Peyer's patch (tissue), 4 donors: ENCODE measurements around the gene GALNT4.

ENCODE experiments used
- CTCF ChIP-seq, 6 experiments: fragments of 450-650 bp in 4 of 6; fragments of 200-600 bp in 2 of 6; sonication (generic) in 1 of 6; IDR thresholded peaks; one replicate each; pipeline ENCODE4 v1.5.1; 2017 to 2019; ENCODE audit warnings: antibody characterized with exemption in 6 of 6, mild to moderate bottlenecking in 3 of 6, moderate library complexity in 1 of 6
- POLR2A ChIP-seq, 2 donors: fragments of 450-650 bp; IDR thresholded peaks; one replicate each; pipeline ENCODE4 v1.5.1; 2017; ENCODE audit warnings: antibody characterized with exemption in 2 of 2, mild to moderate bottlenecking in 2 of 2, moderate library complexity in 2 of 2

DNA sequence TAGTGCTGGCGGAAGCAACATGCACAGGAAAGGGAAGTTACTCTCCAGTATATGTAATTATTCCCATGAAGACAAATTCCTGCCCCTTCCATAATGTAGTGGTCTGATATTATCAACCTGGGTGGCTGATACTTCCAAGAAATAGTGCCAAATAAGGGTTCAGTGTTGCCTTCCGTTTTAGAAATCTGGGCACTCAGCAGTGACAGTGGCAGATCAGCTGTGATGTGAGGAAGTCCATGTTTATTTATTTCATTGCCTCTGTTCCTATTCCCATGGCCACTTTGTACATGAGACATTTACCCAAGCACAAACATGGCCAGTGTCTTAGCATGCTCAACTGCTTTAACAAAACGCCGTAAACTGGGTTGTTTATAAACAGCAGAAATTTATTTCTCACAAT lies 21.6 kb upstream of the GALNT4 start:
- TF ChIP-seq POLR2A (IDR thresholded peaks at IDR 0.05) (no peak), CTCF (IDR thresholded peaks at IDR 0.05) (no peak)
